HG03025 (cell line): ENCODE measurements around the gene NPVF.

Experiments
- ATAC-seq: cut with Tn5 transposase; IDR thresholded peaks from one replicate; pipeline ENCODE4 v1.9.1; 2021; ENCODE audit warnings: mild to moderate bottlenecking, moderate library complexity; ENCODE audit not compliant: unreplicated experiment, low FRiP score

NPVF gene

DNA sequence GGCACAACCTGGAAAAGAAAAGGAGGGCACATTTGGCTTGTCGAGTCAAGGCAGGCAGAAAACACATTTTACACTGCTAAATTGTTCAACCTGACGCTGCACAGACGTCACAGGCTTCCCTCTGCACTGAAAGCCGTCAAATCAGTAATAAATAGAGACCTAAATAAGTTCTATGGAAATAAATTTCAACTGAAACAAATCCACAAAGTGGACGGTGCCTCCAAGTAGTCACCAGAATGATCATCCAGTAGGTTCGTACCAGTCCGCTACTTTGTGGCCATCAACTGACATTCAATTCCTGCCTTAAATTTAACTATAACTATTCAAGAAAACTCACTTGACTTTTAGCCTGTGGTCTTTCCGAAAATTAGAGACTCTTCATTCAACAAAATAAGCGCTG lies 49.0 kb downstream of the NPVF start:
- no peak for ATAC-seq
